ENCODE data around the gene SNRPD3.

SNRPD3 gene

DNA sequence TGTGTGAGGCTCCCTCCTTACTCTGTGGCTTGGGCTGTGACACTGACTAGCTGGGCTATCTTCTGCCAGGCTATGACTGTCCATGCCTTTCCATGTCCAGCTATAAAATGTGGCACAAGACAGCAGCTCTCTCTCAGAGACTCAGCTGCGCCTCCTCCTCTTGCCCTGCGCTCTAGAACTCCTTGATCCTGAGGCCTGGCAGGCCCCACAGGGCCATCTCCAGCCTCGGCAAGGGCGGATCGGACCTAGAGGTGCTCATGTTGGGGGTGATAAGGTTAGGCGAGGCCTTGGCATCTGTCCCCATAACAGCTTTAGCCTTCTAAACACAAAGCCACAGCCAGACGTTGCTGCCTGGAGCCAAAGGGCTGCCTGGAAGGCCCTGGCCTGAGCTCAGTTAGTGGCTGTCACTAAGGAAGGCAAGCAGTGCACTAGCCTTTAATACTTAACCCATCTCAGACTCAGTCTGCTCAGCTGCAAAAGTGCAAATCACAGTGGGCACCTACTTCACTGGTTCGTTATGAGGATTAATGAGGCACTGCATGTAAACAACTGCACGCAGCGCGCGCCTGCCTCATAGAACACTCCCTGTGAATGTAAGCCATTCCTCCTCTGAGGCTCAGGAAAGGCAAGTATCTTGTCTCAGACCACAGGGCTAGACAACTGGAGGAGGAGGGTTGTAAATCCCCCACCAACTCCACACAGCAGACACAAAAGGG lies 2.0 kb upstream of the SNRPD3 start:
- DNase-seq (ENCODE audit: low spot score), result no peak
- TF ChIP-seq, protein P1, sequence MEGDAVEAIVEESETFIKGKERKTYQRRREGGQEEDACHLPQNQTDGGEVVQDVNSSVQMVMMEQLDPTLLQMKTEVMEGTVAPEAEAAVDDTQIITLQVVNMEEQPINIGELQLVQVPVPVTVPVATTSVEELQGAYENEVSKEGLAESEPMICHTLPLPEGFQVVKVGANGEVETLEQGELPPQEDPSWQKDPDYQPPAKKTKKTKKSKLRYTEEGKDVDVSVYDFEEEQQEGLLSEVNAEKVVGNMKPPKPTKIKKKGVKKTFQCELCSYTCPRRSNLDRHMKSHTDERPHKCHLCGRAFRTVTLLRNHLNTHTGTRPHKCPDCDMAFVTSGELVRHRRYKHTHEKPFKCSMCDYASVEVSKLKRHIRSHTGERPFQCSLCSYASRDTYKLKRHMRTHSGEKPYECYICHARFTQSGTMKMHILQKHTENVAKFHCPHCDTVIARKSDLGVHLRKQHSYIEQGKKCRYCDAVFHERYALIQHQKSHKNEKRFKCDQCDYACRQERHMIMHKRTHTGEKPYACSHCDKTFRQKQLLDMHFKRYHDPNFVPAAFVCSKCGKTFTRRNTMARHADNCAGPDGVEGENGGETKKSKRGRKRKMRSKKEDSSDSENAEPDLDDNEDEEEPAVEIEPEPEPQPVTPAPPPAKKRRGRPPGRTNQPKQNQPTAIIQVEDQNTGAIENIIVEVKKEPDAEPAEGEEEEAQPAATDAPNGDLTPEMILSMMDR (IDR thresholded peaks at IDR 0.05; ENCODE audit: extremely low read depth, insufficient read depth, missing control alignments), result no peak

DNA sequence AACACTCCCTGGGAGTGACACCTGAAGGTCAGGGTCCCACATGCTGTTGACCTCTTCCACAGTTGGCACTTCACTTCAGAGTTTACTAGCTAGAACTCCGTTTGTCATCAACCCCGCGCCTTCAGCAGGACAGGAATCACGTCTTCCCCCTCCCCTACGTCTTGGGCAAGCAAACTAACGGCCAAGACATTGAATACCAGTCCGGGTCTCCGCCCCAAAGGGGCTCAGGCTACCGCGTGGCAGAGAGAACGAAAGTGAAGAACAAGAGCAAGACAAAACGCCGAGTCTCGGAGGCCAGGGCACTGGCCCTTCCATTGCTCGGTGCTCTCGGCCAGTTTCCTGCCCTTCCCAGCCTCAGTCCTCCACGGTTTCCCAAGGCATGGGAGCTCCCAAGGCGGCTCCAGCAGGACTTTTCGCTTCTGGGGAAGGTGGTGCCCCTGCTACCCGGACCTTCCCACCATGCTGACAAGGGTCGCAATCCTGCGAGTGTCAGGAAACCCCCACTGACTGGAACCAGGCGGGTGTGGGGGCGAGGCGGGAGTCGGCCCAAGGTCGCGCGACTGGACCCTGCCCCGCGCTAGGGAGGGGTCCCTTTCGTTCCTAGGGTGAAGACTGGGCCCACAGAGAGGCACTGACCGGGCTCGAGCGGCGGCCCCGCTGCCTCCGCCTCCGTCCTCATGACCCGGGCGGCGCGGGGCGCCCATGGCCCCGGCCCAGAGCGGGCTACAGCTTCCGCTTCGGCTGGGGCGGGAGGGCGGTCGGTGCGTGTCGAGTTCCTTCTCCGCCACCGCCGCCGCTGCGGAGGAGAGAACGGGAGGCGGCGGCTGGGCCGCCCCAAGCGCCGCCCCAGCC lies 1.3 kb upstream of the SNRPD3 start, which contains the start of gene GUCD1:
TSS of gene GUCD1 (minus strand) at position 826 of the 852 bp plus-strand sequence. CDS start at position 679, 147 bp downstream.
- peak; percentile 53 for DNase-seq (ENCODE audit: low spot score)
- in situ Hi-C loops (cut with MboI; ENCODE audit: low pct_unique_long_range_greater_than_20kb, low sequenced_read_pairs, unreplicated experiment), result no loop called here
- TF ChIP-seq, protein P1 (IDR thresholded peaks at IDR 0.05; ENCODE audit: extremely low read depth, insufficient read depth, missing control alignments), result no peak

More for the DNA sequence above, 2.0 kb upstream of the SNRPD3 start:
- in situ Hi-C loops (cut with MboI; ENCODE audit: low pct_unique_long_range_greater_than_20kb, low sequenced_read_pairs, unreplicated experiment), result no loop called here

DNA sequence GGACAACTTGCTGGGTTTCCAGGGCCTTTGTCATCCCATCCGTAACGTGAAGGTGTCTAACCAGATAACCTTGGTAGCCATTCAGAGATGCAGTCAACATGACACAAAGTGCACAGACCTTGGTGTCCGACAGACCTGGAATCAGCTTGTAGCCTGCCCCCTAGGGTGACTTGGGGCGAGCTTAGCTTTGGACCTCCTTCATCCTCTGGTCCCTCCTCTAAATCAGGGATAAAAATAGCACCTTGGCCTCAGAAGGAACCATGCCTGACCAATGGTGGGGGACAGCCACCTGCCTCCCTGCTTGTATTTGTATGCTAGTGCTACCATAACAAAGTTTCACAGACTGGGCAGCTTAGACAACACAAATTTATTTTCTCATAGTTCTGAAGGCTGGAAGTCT lies 3.7 kb downstream of the SNRPD3 start:
- TF ChIP-seq, protein P1 (IDR thresholded peaks at IDR 0.05; ENCODE audit: extremely low read depth, insufficient read depth, missing control alignments), result no peak
- no peak for DNase-seq (ENCODE audit: low spot score)
- in situ Hi-C loops (cut with MboI; ENCODE audit: low pct_unique_long_range_greater_than_20kb, low sequenced_read_pairs, unreplicated experiment), result no loop called here

DNA sequence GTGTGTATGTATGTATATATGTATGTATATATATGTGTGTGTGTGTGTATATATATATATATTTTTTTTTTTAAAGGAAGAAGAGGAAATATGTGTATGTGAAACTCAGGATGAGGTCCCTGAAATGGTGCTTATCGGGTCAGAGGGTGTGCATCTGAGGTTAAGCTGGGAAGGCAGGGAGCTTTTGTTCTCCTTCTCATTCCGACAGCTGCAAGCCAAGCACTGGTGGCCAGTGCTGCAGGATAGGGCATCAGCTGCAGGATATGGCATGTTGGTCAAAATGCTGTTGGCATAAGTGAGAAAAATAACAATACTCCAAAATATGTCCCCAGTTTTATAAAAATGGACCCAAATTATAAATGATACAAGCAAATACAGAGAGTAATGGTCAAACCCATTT lies 7.4 kb downstream of the SNRPD3 start:
- TF ChIP-seq, protein P1 (IDR thresholded peaks at IDR 0.05; ENCODE audit: extremely low read depth, insufficient read depth, missing control alignments), result no peak
- in situ Hi-C loops (cut with MboI; ENCODE audit: low pct_unique_long_range_greater_than_20kb, low sequenced_read_pairs, unreplicated experiment), result no loop called here
- no peak for DNase-seq (ENCODE audit: low spot score)

DNA sequence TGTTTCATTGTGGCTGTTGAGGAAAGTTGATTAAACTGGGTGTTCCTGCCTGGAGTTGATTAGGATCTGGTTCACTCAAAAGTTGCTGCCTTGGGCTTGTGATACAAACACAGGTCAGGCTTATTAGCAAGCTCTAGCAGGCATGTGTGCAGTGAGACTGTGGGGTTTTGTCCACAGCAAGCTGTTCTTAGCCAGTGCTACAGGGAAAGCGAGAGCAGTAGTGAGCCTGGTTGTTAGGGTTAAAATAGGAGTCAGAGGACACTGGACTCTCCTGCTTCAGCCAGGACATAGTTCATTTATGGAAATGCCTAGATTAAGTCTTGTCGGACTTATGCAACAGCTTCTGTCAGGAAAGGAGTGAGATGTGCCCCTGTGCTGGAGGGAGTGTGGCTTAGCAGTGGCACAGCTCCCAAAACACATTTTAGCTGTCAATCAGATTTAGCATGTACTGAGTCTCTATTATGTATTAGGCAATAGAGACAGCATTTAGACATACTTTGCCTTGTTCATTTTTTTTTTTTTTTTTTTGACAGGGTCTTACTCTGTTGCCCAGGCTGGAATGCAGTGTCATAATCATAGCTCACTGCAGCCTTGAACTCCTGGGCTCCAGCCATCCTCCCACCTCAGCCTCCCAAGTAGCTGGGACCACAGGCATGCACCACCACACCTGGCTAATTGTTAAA lies 8.7 kb downstream of the SNRPD3 start:
- in situ Hi-C loops (cut with MboI; ENCODE audit: low pct_unique_long_range_greater_than_20kb, low sequenced_read_pairs, unreplicated experiment), result no loop called here

DNA sequence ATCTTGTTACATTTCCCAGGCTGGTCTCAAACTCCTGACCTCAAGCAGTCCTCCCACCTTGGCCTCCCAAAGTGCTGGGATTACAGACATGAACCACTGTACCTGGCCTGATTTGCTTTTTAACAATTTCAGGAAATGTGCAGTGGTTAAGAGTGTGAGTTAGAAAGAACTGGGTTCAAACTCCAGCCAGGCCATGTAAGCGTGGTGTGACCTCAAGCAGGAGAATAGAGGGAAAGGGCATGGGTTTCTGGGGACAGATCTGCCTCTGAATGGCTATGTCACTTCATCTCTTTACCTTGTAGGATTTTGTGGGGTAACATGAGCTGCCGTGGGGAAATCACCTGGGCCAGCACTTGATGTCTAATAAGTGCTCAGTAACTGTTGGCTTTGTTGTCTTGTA lies 9.3 kb downstream of the SNRPD3 start:
- in situ Hi-C loops (cut with MboI; ENCODE audit: low pct_unique_long_range_greater_than_20kb, low sequenced_read_pairs, unreplicated experiment), result no loop called here
- TF ChIP-seq, protein P1 (IDR thresholded peaks at IDR 0.05; ENCODE audit: extremely low read depth, insufficient read depth, missing control alignments), result no peak
- DNase-seq (ENCODE audit: low spot score), result no peak

More for the DNA sequence above, 8.7 kb downstream of the SNRPD3 start:
- DNase-seq (ENCODE audit: low spot score), result no peak
- TF ChIP-seq, protein P1 (IDR thresholded peaks at IDR 0.05; ENCODE audit: extremely low read depth, insufficient read depth, missing control alignments), result no peak

Measured in GM13977 (cell line).